GM12878 (cell line): ENCODE data around the gene KRTAP26-1. TPM values are rescaled to one million over a fixed set of nuclear protein-coding genes. Genes with fewer than 3 reads are reported as not detected.

Source experiments
- ATAC-seq: fragments of 200-7000 bp; cut with Tn5 transposase; 3 replicates; pipeline ENCODE4 v1.9.1; 2020; ENCODE audit warnings: mild to moderate bottlenecking, moderate library complexity
- BruUV-seq: library from RNA; stranded (reverse); fragments of 400-500 nt; replicated peaks from 2 replicates; lab custom pipeline; 2021; lab: Mats Ljungman, UMichigan
- CTCF ChIA-PET: fragments of 300-600 bp; sonication (Branson Sonifier 250); formaldehyde crosslinking; extraction: SDS; loops from one replicate; lab custom pipeline; 2021; ENCODE audit warnings: inconsistent platforms; lab: Yijun Ruan, JAX
- POLR2A ChIA-PET: fragments of 350-600 bp; formaldehyde crosslinking; extraction: SDS; loops from one replicate; lab custom pipeline; 2021; ENCODE audit warnings: inconsistent platforms; lab: Charles Lee
- RAD21 ChIA-PET: fragments of 300-600 bp; sonication (Branson Sonifier 250); formaldehyde crosslinking; loops from one replicate; lab custom pipeline; 2023; ENCODE audit warnings: antibody characterized with exemption; ENCODE audit not compliant: unreplicated experiment; lab: Charles Lee
- SMC1A ChIA-PET: fragments of 300-600 bp; sonication (Branson Sonifier 250); formaldehyde crosslinking; loops from one replicate; lab custom pipeline; 2023; ENCODE audit not compliant: unreplicated experiment, uncharacterized antibody; lab: Charles Lee
- DNase-seq: peaks from one replicate; pipeline ENCODE4 v3.0.0-alpha.2; 2011; ENCODE audit warnings: low read depth, low spot score
- FAIRE-seq: peaks from 3 replicates; lab custom pipeline; 2011; peaks lifted over from hg19 to GRCh38; lab: Jason Lieb, UNC
- H2AFZ ChIP-seq: 2 replicates; pipeline ENCODE4 v1.6.0; 2011; ENCODE audit warnings: low read depth, low read length, control low read depth; ENCODE audit not compliant: control insufficient read depth
- H3K27ac ChIP-seq: 2 replicates; pipeline ENCODE4 v1.5.1; 2011; ENCODE audit warnings: control low read depth; ENCODE audit not compliant: control insufficient read depth, insufficient read depth
- H3K27me3 ChIP-seq, 2 experiments: replicated peaks in 1 of 2; 2 replicates each; pipeline versions ENCODE4 v1.6.0 to v1.6.1; 2011; ENCODE audit warnings: low read length in 1 of 2; ENCODE audit not compliant: control insufficient read depth in 2 of 2, insufficient read depth in 2 of 2
- H3K36me3 ChIP-seq, 2 experiments: 2 replicates each; pipeline ENCODE4 v1.5.1; 2011; ENCODE audit warnings: low read length in 1 of 2; ENCODE audit not compliant: control insufficient read depth in 2 of 2, insufficient read depth in 2 of 2
- H3K4me1 ChIP-seq: 2 replicates; pipeline ENCODE4 v1.6.1; 2011; ENCODE audit warnings: mild to moderate bottlenecking, low read length, moderate library complexity, mixed read lengths; ENCODE audit not compliant: control insufficient read depth, insufficient read depth
- H3K4me2 ChIP-seq: 2 replicates; pipeline ENCODE4 v1.6.0; 2011; ENCODE audit warnings: control low read depth; ENCODE audit not compliant: control insufficient read depth, insufficient read depth
- H3K4me3 ChIP-seq: fragments of 200-600 bp; sonication (generic); 2 replicates; pipeline ENCODE4 v1.5.1; 2016
- H3K79me2 ChIP-seq: 2 replicates; pipeline ENCODE4 v1.6.0; 2011; ENCODE audit warnings: low read length; ENCODE audit not compliant: control insufficient read depth, insufficient read depth
- H3K9ac ChIP-seq: 2 replicates; pipeline ENCODE4 v1.8.0; 2011; ENCODE audit warnings: low read length, control low read depth, mixed read lengths; ENCODE audit not compliant: control insufficient read depth, insufficient read depth
- H3K9me3 ChIP-seq: replicated peaks from 3 replicates; pipeline ENCODE4 v1.5.1; 2011; ENCODE audit warnings: mild to moderate bottlenecking, low read length; ENCODE audit not compliant: control insufficient read depth, insufficient read depth
- H4K20me1 ChIP-seq: 2 replicates; pipeline ENCODE4 v1.6.0; 2011; ENCODE audit not compliant: control insufficient read depth, insufficient read depth
- FOXK2 ChIP-seq: fragments of 450-650 bp; IDR thresholded peaks from 2 replicates; pipeline ENCODE4 v1.6.1; 2017; ENCODE audit warnings: mild to moderate bottlenecking, moderate library complexity
- HDAC2 ChIP-seq: fragments of 200-600 bp; sonication (generic); IDR thresholded peaks from 2 replicates; pipeline ENCODE4 v1.6.1; 2017
- KDM1A ChIP-seq: fragments of 200-600 bp; sonication (generic); IDR thresholded peaks from 2 replicates; pipeline ENCODE4 v1.6.1; 2016; ENCODE audit warnings: borderline replicate concordance
- NR2C2 ChIP-seq: IDR thresholded peaks from 2 replicates; pipeline ENCODE4 v1.6.1; 2011; ENCODE audit warnings: borderline replicate concordance, low read depth; ENCODE audit not compliant: control insufficient read depth, insufficient read length
- NR2F1 ChIP-seq: fragments of 450-650 bp; conservative IDR thresholded peaks from 2 replicates; pipeline ENCODE4 v1.6.1; 2017; ENCODE audit warnings: mild to moderate bottlenecking
- POLR2AphosphoS5 ChIP-seq: IDR thresholded peaks from 2 replicates; pipeline ENCODE4 v1.6.1; 2011; ENCODE audit warnings: mild to moderate bottlenecking, low read length, inconsistent platforms
- RB1 ChIP-seq: fragments of 450-650 bp; formaldehyde crosslinking; IDR thresholded peaks from 2 replicates; pipeline ENCODE4 v1.6.1; 2017; ENCODE audit warnings: mild to moderate bottlenecking, borderline replicate concordance
- SREBF2 ChIP-seq: IDR thresholded peaks from 2 replicates; pipeline ENCODE4 v1.6.1; 2012; ENCODE audit warnings: mild to moderate bottlenecking, low read length
- in situ Hi-C: fragments of 300-500 bp; cut with MboI; formaldehyde crosslinking; loops from 9 replicates; pipeline ENCODE4 v1.14.3; 2018; ENCODE audit warnings: mixed read lengths
- intact Hi-C: fragments of 100-400 bp; cut with micrococcal nuclease; formaldehyde crosslinking; loops from one replicate; pipeline ENCODE4 v1.14.2; 2022; ENCODE audit not compliant: unreplicated experiment
- polyA plus RNA-seq, 11 experiments: library from polyadenylated mRNA; depleted of rRNA in 4 of 11; unstranded in 6 of 11; stranded (reverse) in 5 of 11; fragments of >200 nt; fragmentation: Nextera tagmentation in 4 of 11; fragmentation: Illumina TruSeq in 1 of 11; extraction: Ambion mirVana in 4 of 11; extraction: Trizol in 1 of 11; gene quantifications; 1 replicate in 1 of 11; 2 replicates in 10 of 11; pipeline versions ENCODE4 v1.2.1 to v1.2.3, GENCODE V29; 2011 to 2016; ENCODE audit warnings: inconsistent platforms in 2 of 11, missing spikeins in 2 of 11, low read depth in 1 of 11
- total RNA-seq, 4 experiments: library from RNA; depleted of rRNA in 3 of 4; stranded (reverse); fragments of >200 nt in 3 of 4; fragmentation: Illumina TruSeq in 1 of 4; extraction: Trizol in 1 of 4; gene quantifications; 2 replicates each; pipeline versions ENCODE4 v1.2.1 to v1.2.3, GENCODE V29; 2013 to 2021
- TF ChIP-seq, protein P1 (sequence below): IDR thresholded peaks from 2 replicates; pipeline ENCODE4 v1.6.1; 2012; ENCODE audit warnings: low read depth, low read length, improper control_type of control experiment
- TF ChIP-seq, protein P2 (sequence below): IDR thresholded peaks from 2 replicates; pipeline ENCODE4 v1.6.1; 2012; ENCODE audit warnings: improper control_type of control experiment, low read depth, low read length; ENCODE audit not compliant: insufficient replicate concordance
- TF ChIP-seq, protein P3 (sequence below): fragments of 450-650 bp; IDR thresholded peaks from 2 replicates; pipeline ENCODE4 v1.6.1; 2017; ENCODE audit warnings: mild to moderate bottlenecking, moderate library complexity
- TF ChIP-seq, protein P4 (sequence below): fragments of 450-650 bp; IDR thresholded peaks from 2 replicates; pipeline ENCODE4 v1.6.1; 2017; ENCODE audit warnings: mild to moderate bottlenecking

Gene KRTAP26-1
- total and polyA plus RNA-seq, 10 of the 15 experiments (the other 5 are each of a cell fraction or from before 2014, with no cell fraction given) = not detected

DNA sequence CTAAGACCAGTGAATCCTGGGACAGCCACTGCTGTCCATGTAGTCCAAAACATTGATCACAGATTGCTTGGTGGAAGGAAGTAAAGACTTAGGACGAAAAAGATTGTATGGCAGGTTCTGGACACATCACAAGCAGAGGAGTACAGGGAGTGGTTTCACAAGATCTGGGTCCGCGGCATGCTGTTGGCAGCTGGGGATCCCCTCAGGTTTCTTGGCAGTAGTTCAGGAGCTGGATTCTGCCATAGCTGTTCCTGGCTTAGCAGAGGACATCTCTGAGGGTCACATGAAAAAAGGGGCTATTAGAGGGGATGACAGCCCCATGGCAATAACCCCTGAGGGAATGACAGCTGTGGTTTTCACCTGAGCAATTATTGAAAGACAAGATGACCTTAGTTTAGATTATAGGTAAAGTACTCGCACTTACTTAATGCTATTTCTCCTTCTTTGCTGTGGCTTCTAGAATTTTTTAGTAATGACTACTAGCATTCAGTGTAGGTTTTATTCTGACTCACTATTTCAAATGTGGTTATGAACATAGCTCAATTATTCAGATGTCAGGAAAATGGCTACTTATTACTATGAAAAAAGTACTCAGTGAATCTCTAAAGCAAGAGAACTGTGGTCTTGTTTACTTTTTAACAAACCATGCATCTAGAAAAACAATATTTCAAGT, 9.2 kb upstream of the KRTAP26-1 start (continued):
- TF ChIP-seq, protein P1, sequence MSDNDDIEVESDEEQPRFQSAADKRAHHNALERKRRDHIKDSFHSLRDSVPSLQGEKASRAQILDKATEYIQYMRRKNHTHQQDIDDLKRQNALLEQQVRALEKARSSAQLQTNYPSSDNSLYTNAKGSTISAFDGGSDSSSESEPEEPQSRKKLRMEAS = no peak
- TF ChIP-seq, all 136 proteins: peak for 0

DNA sequence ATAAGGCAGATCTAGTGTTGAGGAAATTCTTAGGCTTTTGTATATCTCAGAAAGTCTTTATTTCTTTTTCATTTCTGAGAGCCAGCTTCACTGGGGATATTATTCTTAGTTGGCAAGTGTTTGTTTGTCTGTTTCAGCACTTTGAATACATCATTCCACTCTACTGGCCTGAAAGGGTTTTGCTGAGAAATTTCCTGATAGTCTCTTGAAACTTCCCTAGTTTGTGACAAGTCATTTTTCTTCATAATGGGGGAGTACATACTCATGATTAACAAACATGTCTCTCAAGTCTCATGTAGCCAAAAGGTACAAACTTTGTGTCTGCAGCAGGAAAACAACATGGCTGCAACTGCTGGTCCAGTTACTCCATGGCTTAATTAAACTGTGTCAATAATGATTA, 6.3 kb upstream of the KRTAP26-1 start:
- Histone ChIP-seq H4K20me1 (no peaks in the 10 kb centered on the region), H3K36me3 (no peaks in the 10 kb centered on the region), H3K4me2 (no peak overlapping the region), H3K9me3 (no peaks in the 10 kb centered on the region), H2AFZ (no peak overlapping the region), H3K79me2 (no peaks in the 10 kb centered on the region), H3K4me3 (no peak overlapping the region), H3K27ac (no peak overlapping the region), H3K4me1 (no peaks in the 10 kb centered on the region), H3K9ac (no peak overlapping the region), H3K27me3 (no peaks in the 10 kb centered on the region)
- in situ Hi-C loops (no loop called here), intact Hi-C loops (no loop called here)
- ChIA-PET CTCF (no interaction called here), SMC1A (no interaction called here), RAD21 (no interaction called here), POLR2A (no interaction called here)
- DNase-seq (no peak), ATAC-seq (no peak), FAIRE-seq (no peak)
- no TSS peak for BruUV-seq
- TF ChIP-seq POLR2AphosphoS5 (no peak), KDM1A (no peak), NR2C2 (no peak), FOXK2 (no peak), SREBF2 (no peak), NR2F1 (no peak), RB1 (no peak), HDAC2 (no peak)
- TF ChIP-seq, protein P2, sequence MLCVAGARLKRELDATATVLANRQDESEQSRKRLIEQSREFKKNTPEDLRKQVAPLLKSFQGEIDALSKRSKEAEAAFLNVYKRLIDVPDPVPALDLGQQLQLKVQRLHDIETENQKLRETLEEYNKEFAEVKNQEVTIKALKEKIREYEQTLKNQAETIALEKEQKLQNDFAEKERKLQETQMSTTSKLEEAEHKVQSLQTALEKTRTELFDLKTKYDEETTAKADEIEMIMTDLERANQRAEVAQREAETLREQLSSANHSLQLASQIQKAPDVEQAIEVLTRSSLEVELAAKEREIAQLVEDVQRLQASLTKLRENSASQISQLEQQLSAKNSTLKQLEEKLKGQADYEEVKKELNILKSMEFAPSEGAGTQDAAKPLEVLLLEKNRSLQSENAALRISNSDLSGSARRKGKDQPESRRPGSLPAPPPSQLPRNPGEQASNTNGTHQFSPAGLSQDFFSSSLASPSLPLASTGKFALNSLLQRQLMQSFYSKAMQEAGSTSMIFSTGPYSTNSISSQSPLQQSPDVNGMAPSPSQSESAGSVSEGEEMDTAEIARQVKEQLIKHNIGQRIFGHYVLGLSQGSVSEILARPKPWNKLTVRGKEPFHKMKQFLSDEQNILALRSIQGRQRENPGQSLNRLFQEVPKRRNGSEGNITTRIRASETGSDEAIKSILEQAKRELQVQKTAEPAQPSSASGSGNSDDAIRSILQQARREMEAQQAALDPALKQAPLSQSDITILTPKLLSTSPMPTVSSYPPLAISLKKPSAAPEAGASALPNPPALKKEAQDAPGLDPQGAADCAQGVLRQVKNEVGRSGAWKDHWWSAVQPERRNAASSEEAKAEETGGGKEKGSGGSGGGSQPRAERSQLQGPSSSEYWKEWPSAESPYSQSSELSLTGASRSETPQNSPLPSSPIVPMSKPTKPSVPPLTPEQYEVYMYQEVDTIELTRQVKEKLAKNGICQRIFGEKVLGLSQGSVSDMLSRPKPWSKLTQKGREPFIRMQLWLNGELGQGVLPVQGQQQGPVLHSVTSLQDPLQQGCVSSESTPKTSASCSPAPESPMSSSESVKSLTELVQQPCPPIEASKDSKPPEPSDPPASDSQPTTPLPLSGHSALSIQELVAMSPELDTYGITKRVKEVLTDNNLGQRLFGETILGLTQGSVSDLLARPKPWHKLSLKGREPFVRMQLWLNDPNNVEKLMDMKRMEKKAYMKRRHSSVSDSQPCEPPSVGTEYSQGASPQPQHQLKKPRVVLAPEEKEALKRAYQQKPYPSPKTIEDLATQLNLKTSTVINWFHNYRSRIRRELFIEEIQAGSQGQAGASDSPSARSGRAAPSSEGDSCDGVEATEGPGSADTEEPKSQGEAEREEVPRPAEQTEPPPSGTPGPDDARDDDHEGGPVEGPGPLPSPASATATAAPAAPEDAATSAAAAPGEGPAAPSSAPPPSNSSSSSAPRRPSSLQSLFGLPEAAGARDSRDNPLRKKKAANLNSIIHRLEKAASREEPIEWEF = no peak
- TF ChIP-seq, protein P3, sequence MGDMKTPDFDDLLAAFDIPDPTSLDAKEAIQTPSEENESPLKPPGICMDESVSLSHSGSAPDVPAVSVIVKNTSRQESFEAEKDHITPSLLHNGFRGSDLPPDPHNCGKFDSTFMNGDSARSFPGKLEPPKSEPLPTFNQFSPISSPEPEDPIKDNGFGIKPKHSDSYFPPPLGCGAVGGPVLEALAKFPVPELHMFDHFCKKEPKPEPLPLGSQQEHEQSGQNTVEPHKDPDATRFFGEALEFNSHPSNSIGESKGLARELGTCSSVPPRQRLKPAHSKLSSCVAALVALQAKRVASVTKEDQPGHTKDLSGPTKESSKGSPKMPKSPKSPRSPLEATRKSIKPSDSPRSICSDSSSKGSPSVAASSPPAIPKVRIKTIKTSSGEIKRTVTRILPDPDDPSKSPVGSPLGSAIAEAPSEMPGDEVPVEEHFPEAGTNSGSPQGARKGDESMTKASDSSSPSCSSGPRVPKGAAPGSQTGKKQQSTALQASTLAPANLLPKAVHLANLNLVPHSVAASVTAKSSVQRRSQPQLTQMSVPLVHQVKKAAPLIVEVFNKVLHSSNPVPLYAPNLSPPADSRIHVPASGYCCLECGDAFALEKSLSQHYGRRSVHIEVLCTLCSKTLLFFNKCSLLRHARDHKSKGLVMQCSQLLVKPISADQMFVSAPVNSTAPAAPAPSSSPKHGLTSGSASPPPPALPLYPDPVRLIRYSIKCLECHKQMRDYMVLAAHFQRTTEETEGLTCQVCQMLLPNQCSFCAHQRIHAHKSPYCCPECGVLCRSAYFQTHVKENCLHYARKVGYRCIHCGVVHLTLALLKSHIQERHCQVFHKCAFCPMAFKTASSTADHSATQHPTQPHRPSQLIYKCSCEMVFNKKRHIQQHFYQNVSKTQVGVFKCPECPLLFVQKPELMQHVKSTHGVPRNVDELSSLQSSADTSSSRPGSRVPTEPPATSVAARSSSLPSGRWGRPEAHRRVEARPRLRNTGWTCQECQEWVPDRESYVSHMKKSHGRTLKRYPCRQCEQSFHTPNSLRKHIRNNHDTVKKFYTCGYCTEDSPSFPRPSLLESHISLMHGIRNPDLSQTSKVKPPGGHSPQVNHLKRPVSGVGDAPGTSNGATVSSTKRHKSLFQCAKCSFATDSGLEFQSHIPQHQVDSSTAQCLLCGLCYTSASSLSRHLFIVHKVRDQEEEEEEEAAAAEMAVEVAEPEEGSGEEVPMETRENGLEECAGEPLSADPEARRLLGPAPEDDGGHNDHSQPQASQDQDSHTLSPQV = no peak
- TF ChIP-seq, protein P4, sequence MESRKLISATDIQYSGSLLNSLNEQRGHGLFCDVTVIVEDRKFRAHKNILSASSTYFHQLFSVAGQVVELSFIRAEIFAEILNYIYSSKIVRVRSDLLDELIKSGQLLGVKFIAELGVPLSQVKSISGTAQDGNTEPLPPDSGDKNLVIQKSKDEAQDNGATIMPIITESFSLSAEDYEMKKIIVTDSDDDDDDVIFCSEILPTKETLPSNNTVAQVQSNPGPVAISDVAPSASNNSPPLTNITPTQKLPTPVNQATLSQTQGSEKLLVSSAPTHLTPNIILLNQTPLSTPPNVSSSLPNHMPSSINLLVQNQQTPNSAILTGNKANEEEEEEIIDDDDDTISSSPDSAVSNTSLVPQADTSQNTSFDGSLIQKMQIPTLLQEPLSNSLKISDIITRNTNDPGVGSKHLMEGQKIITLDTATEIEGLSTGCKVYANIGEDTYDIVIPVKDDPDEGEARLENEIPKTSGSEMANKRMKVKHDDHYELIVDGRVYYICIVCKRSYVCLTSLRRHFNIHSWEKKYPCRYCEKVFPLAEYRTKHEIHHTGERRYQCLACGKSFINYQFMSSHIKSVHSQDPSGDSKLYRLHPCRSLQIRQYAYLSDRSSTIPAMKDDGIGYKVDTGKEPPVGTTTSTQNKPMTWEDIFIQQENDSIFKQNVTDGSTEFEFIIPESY = no peak
